CD8-positive, alpha-beta memory T cell (primary cell): Measurements from ENCODE around the gene BACE2. TPM values are rescaled to one million over a fixed set of nuclear protein-coding genes. Genes with fewer than 3 reads are reported as not detected.

Source experiments
- CTCF ChIA-PET: fragments of 350-600 bp; sonication (Branson Sonifier 250); formaldehyde crosslinking; loops from one replicate; lab custom pipeline; 2021; ENCODE audit warnings: antibody characterized with exemption; lab: Charles Lee
- POLR2A ChIA-PET: fragments of 350-600 bp; sonication (Branson Sonifier 250); formaldehyde crosslinking; loops from one replicate; lab custom pipeline; 2021; ENCODE audit warnings: antibody characterized with exemption; lab: Charles Lee
- DNase-seq, 5 donors: peaks; one replicate each; pipeline versions ENCODE4 v3.0.0 to v3.0.0-alpha.2; 2020 to 2022; ENCODE audit warnings: mixed read lengths in 1 of 5
- H3K27ac ChIP-seq: one replicate; pipeline ENCODE4 v1.7.0; 2013; ENCODE audit warnings: low read depth, mild to moderate bottlenecking, low read length, moderate library complexity
- H3K27me3 ChIP-seq: 2 replicates; pipeline ENCODE4 v1.7.0; 2013; ENCODE audit warnings: low read length, mild to moderate bottlenecking; ENCODE audit not compliant: insufficient read depth, poor library complexity, severe bottlenecking
- H3K36me3 ChIP-seq: 2 replicates; pipeline ENCODE4 v1.7.0; 2013; ENCODE audit warnings: mild to moderate bottlenecking, low read length, moderate library complexity; ENCODE audit not compliant: insufficient read depth
- H3K4me1 ChIP-seq: 2 replicates; pipeline ENCODE4 v1.7.0; 2013; ENCODE audit warnings: mild to moderate bottlenecking, low read length, moderate library complexity; ENCODE audit not compliant: insufficient read depth
- H3K4me3 ChIP-seq: 2 replicates; pipeline ENCODE4 v1.7.0; 2013; ENCODE audit warnings: mild to moderate bottlenecking, low read length
- H3K9me3 ChIP-seq: 2 replicates; pipeline ENCODE4 v1.7.0; 2013; ENCODE audit warnings: mild to moderate bottlenecking, low read length
- H3K27ac Mint-ChIP-seq, 8 donors: one replicate each; pipeline ENCODE4 v1.8.0; 2020 to 2021; ENCODE audit warnings: mixed read lengths in 8 of 8, mild to moderate bottlenecking in 6 of 8, inconsistent platforms in 3 of 8, moderate library complexity in 3 of 8
- H3K27me3 Mint-ChIP-seq, 2 donors: one replicate each; pipeline ENCODE4 v1.8.0; 2020 to 2021; ENCODE audit warnings: mixed read lengths in 2 of 2, mild to moderate bottlenecking in 1 of 2, moderate library complexity in 1 of 2
- H3K36me3 Mint-ChIP-seq, 3 donors: one replicate each; pipeline ENCODE4 v1.8.0; 2020 to 2021; ENCODE audit warnings: mixed read lengths in 3 of 3, inconsistent platforms in 1 of 3, mild to moderate bottlenecking in 1 of 3
- H3K4me1 Mint-ChIP-seq, 3 donors: one replicate each; pipeline ENCODE4 v1.8.0; 2020 to 2021; ENCODE audit warnings: mixed read lengths in 3 of 3, inconsistent platforms in 1 of 3, mild to moderate bottlenecking in 1 of 3
- H3K4me3 Mint-ChIP-seq, 7 donors: one replicate each; pipeline ENCODE4 v1.8.0; 2020 to 2021; ENCODE audit warnings: mixed read lengths in 7 of 7, mild to moderate bottlenecking in 6 of 7, moderate library complexity in 4 of 7, inconsistent platforms in 2 of 7
- H3K9me3 Mint-ChIP-seq, 5 donors: one replicate each; pipeline ENCODE4 v1.8.0; 2020 to 2022; ENCODE audit warnings: mixed read lengths in 5 of 5, mild to moderate bottlenecking in 3 of 5, moderate library complexity in 2 of 5, inconsistent platforms in 1 of 5
- polyA plus RNA-seq: library from polyadenylated mRNA; unstranded; fragments of 300-500 nt; fragmentation: Illumina TruSeq; gene quantifications from one replicate; pipeline ENCODE4 v1.2.3, GENCODE V29; 2021
- total RNA-seq, 2 experiments: library from RNA; stranded (reverse); gene quantifications; one replicate each; pipeline ENCODE4 v1.2.3, GENCODE V29; 2021

Gene BACE2
- total and polyA plus RNA-seq, 3 experiments from 2014 or later = 0.44 to 1.1 (median 0.58) TPM

DNA sequence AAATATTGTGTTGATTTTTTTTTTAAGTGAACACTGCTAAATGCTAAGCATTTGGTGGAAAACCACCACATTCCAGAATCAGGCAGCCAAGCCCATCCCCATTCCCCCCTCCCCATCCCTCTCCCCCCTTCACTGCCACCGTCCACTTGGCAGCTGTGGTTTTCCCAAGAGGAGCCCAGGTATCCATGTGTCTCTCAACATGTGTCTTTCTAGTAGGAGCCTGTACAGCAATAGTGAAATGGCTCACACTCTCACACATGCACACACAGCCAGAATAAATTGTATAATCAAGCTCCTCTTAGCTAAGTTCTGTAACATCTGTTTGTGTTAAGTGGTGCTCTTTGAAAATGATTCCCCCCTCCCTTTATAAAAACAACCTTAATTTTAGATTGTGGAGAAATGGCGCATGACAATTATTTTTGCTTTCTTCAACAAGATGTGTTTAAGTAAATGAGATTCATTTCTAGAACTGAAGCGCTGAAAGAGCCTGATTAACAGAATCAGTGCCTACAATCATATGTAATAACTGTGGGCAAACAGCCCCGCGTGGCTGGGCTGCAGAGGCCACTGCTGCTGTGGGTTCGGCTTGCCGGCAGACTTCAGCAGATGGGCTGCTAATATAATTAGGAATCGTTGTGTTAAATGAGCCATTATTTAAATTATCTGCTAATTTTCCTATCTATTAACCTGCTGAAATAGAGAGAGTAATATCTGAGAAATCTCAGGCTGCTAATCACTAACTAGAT, 43.3 kb downstream of the BACE2 start:
- Histone ChIP-seq H3K27me3 (no peaks in the 10 kb centered on the region), H3K27ac (no peak overlapping the region), H3K36me3 (no peaks in the 10 kb centered on the region), H3K9me3 (no peaks in the 10 kb centered on the region), H3K4me3 (no peak overlapping the region), H3K4me1 (no peaks in the 10 kb centered on the region)
- ChIA-PET CTCF (no interaction called here), POLR2A (no interaction called here)
- Mint-ChIP-seq H3K27me3 (peaks cover 8 to 45% of the 10 kb centered on the region in 2 donors), H3K9me3 (peaks cover 0 to 2% (median 0%) of the 10 kb centered on the region in 5 donors), H3K4me1 (peaks cover 0 to 4% (median 0%) of the 10 kb centered on the region in 3 donors), H3K36me3 (no peaks in the 10 kb centered on the region), H3K4me3 (no peak overlapping the region), H3K27ac (no peak overlapping the region)
- DNase-seq = no peak

DNA sequence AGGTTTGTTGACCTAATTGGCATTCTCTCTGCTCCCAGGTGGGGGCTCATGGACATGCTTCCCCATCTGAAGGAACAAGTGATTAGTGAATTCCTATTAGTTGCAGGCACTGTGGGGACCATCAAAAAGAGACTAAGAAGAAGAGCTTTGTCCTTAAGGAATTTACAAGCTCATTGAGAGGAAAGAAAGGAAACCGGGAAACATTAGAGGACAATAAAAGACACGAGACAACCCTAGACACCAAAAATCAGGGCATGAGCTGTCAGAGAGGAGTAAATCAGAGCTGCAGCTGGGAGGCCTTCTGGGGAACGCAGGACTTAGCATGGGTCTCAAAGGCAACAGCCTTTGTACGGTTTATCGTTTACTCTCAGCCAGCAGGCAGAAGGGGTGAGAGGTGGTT, 45.1 kb downstream of the BACE2 start:
- Mint-ChIP-seq H3K36me3 (no peaks in the 10 kb centered on the region), H3K4me3 (no peak overlapping the region), H3K9me3 (peaks cover 0 to 2% (median 0%) of the 10 kb centered on the region in 5 donors), H3K4me1 (peaks cover 0 to 4% (median 0%) of the 10 kb centered on the region in 3 donors), H3K27me3 (peaks cover 8 to 49% of the 10 kb centered on the region in 2 donors), H3K27ac (no peak overlapping the region)
- H3K4me3 ChIP-seq = no peak overlapping the region
- H3K4me1 ChIP-seq = no peaks in the 10 kb centered on the region
- no peaks in the 10 kb centered on the region for H3K36me3 ChIP-seq
- ChIA-PET POLR2A (no interaction called here), CTCF (no interaction called here)
- no peaks in the 10 kb centered on the region for H3K9me3 ChIP-seq
- no peaks in the 10 kb centered on the region for H3K27me3 ChIP-seq
- H3K27ac ChIP-seq = no peak overlapping the region
- no peak for DNase-seq

DNA sequence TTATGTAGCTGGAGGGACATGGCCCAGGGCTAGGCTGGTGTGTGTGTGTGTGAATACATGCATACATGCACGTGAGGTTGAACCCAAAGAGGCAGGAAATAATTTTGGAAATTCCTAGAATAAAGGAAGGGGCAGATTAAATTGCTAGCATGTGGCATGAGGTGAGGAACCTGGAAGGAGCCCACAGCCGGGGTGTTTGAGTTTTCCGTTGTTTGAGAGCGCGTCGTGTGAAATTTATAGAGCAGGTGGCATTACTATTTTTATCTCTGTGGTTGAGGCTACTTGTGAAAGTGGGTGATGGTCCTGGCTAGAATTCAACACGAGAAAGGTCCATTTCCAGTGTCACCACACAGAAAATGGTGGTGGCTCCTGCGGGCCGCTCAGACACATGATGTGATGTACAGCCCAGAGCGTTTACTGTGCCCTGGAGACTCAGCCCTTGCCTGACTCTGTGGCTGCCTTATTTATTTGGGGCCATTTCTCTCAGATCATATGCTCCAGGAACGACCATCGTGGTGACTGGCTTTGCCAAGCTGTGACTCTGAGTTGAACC, 48.0 kb downstream of the BACE2 start:
- POLR2A ChIA-PET = no interaction called here
- H3K36me3 Mint-ChIP-seq = no peaks in the 10 kb centered on the region
- Histone ChIP-seq H3K27me3 (no peaks in the 10 kb centered on the region), H3K4me1 (no peaks in the 10 kb centered on the region), H3K27ac (no peak overlapping the region), H3K36me3 (no peaks in the 10 kb centered on the region), H3K9me3 (no peaks in the 10 kb centered on the region), H3K4me3 (no peak overlapping the region)
- no peak for DNase-seq
- no peak overlapping the region for H3K27ac Mint-ChIP-seq
- H3K27me3 Mint-ChIP-seq = peaks cover 6 to 43% of the 10 kb centered on the region in 2 donors
- peaks cover 0 to 2% (median 0%) of the 10 kb centered on the region in 5 donors for H3K9me3 Mint-ChIP-seq
- H3K4me1 Mint-ChIP-seq = peaks cover 0 to 4% (median 0%) of the 10 kb centered on the region in 3 donors
- CTCF ChIA-PET = no interaction called here
- H3K4me3 Mint-ChIP-seq = no peak overlapping the region

DNA sequence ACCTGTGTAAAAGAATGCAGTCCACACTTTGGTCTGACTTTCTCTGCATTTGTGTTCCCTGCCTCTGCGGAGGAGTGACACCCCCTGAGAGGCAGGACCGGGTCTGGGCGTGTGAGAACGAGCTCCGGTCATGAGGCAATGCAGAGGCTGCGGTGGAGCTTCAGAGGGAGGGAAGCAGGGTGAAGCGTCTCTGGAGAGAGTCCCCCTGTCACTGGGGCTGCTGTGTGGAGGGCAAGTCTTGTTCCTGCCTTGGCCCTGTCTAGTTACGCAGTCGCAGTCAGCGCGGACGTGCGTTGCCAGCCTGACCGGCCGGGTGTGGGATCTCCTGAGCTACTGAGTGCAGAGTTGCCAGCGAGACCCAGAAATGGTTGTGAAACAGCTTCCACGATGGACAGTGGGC, 48.5 kb downstream of the BACE2 start:
- H3K9me3 Mint-ChIP-seq = peaks cover 0 to 2% (median 0%) of the 10 kb centered on the region in 5 donors
- peaks cover 6 to 39% of the 10 kb centered on the region in 2 donors for H3K27me3 Mint-ChIP-seq
- DNase-seq = no peak
- peaks cover 0 to 4% (median 0%) of the 10 kb centered on the region in 3 donors for H3K4me1 Mint-ChIP-seq
- ChIA-PET POLR2A (no interaction called here), CTCF (no interaction called here)
- no peak overlapping the region for H3K4me3 Mint-ChIP-seq
- Histone ChIP-seq H3K36me3 (no peaks in the 10 kb centered on the region), H3K27ac (no peak overlapping the region), H3K9me3 (no peaks in the 10 kb centered on the region), H3K4me3 (no peak overlapping the region), H3K27me3 (no peaks in the 10 kb centered on the region), H3K4me1 (no peaks in the 10 kb centered on the region)
- H3K27ac Mint-ChIP-seq = no peak overlapping the region
- H3K36me3 Mint-ChIP-seq = no peaks in the 10 kb centered on the region

DNA sequence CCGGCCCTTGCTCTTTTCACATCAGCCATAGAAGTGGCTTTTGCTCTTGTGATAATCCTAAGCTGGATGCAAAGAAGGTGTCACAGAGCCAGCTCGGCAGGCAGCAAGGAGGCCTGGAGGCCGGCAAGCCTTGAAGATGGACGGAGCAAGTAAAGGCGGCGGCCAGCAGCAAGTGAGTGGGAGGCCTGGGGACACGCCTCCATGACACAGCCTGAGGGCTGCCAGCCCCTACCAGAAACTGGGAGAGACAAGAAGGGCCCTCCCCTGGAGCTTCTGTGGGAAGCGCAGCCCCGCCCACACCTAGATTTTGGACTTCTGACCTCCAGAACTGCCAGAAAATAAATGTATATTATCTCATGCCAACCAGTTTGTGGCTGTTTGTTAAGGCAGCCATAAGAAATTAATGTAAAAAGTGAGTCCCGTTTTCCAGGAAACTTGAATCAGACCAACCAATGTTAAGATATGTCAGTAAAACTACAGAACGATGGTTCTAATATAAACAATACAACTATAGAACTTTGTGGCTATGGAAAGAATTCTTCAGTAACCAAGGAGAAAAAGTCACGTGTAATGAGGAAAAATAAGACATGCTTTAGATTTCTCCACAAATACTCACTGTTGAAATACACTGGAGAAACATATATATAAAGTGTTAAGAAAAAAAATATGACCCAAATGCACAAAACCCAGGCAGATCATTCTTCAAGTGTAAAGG, 49.9 kb downstream of the BACE2 start:
- Mint-ChIP-seq H3K27me3 (peaks cover 8 to 31% of the 10 kb centered on the region in 2 donors), H3K27ac (no peak overlapping the region), H3K36me3 (no peaks in the 10 kb centered on the region), H3K4me3 (no peak overlapping the region), H3K4me1 (peaks cover 0 to 4% (median 0%) of the 10 kb centered on the region in 3 donors), H3K9me3 (no peaks in the 10 kb centered on the region)
- no peaks in the 10 kb centered on the region for H3K9me3 ChIP-seq
- no peak overlapping the region for H3K27ac ChIP-seq
- CTCF ChIA-PET = no interaction called here
- no peaks in the 10 kb centered on the region for H3K27me3 ChIP-seq
- H3K4me1 ChIP-seq = no peaks in the 10 kb centered on the region
- POLR2A ChIA-PET = no interaction called here
- no peaks in the 10 kb centered on the region for H3K36me3 ChIP-seq
- no peak overlapping the region for H3K4me3 ChIP-seq
- DNase-seq = no peak

DNA sequence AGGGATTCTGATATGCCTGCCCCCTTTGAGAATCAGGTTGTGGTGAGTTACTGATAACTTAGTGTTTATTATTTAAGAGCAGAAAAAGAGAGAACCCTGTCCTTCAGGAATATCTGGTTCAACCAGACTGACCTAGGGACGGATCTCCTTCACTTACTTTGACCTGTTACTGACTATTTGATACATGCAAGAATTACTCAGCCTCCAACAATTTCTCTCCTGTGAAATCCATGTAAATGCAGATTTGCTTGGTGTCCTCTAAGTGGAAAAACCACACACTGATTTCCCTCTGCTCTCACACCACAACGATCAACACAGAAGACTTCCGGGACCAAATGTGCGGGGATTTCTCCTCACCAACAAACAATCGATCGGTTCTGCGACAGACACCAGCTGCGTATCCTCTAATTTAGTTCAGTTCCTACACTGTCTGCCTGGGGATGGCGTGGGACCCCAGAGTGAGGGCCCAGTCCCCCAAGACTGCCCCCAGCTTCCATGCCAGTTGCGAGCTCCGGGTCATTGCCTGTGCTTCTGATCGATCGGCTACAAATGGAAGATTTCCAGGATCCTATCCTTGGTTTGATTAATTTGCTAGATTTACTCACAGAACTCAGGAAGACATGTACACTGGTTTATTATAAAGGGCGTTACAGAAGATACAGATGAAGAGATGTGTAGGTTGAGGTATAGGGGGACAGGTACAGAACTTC, 51.7 kb downstream of the BACE2 start:
- no peak for DNase-seq
- H3K27ac Mint-ChIP-seq = no peak overlapping the region
- H3K9me3 ChIP-seq = no peaks in the 10 kb centered on the region
- ChIA-PET CTCF (no interaction called here), POLR2A (no interaction called here)
- no peaks in the 10 kb centered on the region for H3K4me1 ChIP-seq
- no peaks in the 10 kb centered on the region for H3K27me3 ChIP-seq
- H3K36me3 ChIP-seq = no peaks in the 10 kb centered on the region
- peaks cover 9 to 22% of the 10 kb centered on the region in 2 donors for H3K27me3 Mint-ChIP-seq
- no peaks in the 10 kb centered on the region for H3K36me3 Mint-ChIP-seq
- H3K27ac ChIP-seq = no peak overlapping the region
- H3K9me3 Mint-ChIP-seq = no peaks in the 10 kb centered on the region
- no peak overlapping the region for H3K4me3 ChIP-seq
- no peak overlapping the region for H3K4me3 Mint-ChIP-seq
- H3K4me1 Mint-ChIP-seq = peaks cover 0 to 4% (median 0%) of the 10 kb centered on the region in 3 donors

DNA sequence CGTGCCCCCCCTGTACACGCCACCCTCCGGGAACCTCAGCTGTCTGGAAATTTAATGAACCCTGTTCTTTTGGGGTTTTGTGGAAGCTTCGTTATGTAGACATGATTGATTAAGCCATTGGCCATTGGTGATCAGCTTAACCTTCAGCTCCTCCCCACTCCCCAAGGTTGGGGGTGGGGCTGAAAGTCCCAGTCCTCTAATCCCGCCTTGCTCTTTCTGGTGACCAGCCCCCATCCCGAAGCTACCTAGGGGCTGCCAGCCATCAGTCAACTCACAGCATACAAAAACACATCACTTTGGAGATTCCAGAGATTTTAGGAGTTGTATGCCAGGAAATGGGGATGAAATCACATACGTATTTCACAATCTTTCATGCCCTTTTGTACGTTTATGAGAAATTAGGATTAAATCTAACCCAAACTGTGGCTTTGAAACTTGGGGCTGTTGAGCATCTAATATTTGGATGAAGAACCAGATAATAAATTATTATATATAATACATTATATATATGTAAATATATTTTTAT, 52.3 kb downstream of the BACE2 start:
- POLR2A ChIA-PET = no interaction called here
- CTCF ChIA-PET = no interaction called here
- H3K36me3 ChIP-seq = no peaks in the 10 kb centered on the region
- Mint-ChIP-seq H3K27ac (no peak overlapping the region), H3K27me3 (peaks cover 6 to 19% of the 10 kb centered on the region in 2 donors), H3K9me3 (no peaks in the 10 kb centered on the region), H3K36me3 (no peaks in the 10 kb centered on the region), H3K4me1 (peaks cover 0 to 4% (median 0%) of the 10 kb centered on the region in 3 donors), H3K4me3 (no peak overlapping the region)
- H3K9me3 ChIP-seq = no peaks in the 10 kb centered on the region
- H3K4me1 ChIP-seq = no peaks in the 10 kb centered on the region
- no peak for DNase-seq
- H3K27me3 ChIP-seq = no peaks in the 10 kb centered on the region
- H3K27ac ChIP-seq = no peak overlapping the region
- H3K4me3 ChIP-seq = no peak overlapping the region
